Left renal cortex interstitium (tissue), 4 donors: ENCODE measurements around the gene PRKN. TPM values are rescaled to one million over a fixed set of nuclear protein-coding genes. Genes with fewer than 3 reads are reported as not detected.
A peak's percentile ranks its signal among the peaks of the same experiment; 100 is the strongest.
"Not testable (repeated sequence)": the region's sequence is repeated elsewhere in the genome, so short reads cannot be mapped to it uniquely, and the experiment has no call there.

ENCODE experiments used
- DNase-seq, 4 donors: peaks; one replicate each; pipeline ENCODE4 v3.0.0-alpha.2; 2013; ENCODE audit warnings: low read depth in 4 of 4, low spot score in 2 of 4, missing footprints in 1 of 4
- polyA plus RNA-seq, 4 donors: library from polyadenylated mRNA; unstranded; fragments of 120-200 nt; gene quantifications; one replicate each; pipeline ENCODE4 v1.2.1, GENCODE V29; 2013; ENCODE audit not compliant: insufficient read length in 4 of 4

PRKN gene
- polyA plus RNA-seq, 4 donors = 7.9 to 12.9 (median 9.1) TPM

- DNase-seq = no peak
Observed at GRCh38 chr6:161496941-161497340, 1230.6 kb downstream of the PRKN start.

DNA sequence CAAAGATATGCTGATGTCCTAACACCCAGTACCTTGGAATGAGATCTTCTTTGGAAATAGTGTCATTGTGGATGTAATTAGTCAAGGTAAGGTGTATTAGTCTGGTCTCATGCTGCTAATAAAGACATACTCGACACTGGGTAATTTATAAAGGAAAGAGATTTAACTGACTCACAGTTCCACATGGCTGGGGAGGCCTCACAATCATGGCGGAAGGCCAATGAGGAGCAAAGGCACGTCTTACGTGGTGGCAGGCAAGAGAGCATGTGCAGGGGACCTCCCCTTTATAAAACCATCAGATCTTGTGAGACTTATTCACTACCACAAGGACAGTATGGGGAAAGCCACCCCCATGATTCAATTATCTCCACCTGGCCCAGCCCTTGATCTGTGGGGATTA, 1231.3 kb downstream of the PRKN start:
- not testable (repeated sequence) for DNase-seq

- DNase-seq = no peak
Observed at GRCh38 chr6:161494566-161494965, 1233.0 kb downstream of the PRKN start.

DNA sequence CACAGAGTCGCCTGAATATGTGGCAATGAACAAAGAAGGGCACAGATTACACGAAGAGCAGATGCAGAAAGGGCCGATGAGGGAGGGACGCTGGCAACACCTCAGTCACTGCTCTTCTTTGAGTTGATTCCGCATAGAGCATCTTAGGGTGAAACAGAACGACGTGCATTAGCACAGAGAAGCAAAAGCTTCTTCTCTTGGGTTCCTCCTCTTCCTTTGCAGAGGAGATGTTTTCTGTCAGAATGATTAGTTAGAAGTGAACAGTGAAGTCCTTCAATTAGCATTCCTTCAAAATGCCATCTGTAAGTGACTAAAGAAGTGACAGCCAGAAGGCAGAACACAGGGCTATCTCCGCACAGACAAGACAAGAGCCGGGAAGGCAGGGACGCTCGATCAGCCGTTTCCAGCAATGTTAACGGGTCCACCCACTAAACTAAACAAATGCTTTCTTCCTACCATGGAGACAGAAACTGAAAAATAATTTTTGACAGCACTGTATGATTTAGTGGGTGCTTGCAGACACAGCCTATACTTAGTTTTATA, 1233.9 kb downstream of the PRKN start:
- no peak for DNase-seq

GRCh38 chr6:161489626-161490306, 1237.8 kb downstream of the PRKN start:
- DNase-seq = no peak

- no peak for DNase-seq
Observed at GRCh38 chr6:161487694-161488093, 1239.9 kb downstream of the PRKN start.

- DNase-seq = no peak
Observed at GRCh38 chr6:161487217-161487531, 1240.4 kb downstream of the PRKN start.

DNA sequence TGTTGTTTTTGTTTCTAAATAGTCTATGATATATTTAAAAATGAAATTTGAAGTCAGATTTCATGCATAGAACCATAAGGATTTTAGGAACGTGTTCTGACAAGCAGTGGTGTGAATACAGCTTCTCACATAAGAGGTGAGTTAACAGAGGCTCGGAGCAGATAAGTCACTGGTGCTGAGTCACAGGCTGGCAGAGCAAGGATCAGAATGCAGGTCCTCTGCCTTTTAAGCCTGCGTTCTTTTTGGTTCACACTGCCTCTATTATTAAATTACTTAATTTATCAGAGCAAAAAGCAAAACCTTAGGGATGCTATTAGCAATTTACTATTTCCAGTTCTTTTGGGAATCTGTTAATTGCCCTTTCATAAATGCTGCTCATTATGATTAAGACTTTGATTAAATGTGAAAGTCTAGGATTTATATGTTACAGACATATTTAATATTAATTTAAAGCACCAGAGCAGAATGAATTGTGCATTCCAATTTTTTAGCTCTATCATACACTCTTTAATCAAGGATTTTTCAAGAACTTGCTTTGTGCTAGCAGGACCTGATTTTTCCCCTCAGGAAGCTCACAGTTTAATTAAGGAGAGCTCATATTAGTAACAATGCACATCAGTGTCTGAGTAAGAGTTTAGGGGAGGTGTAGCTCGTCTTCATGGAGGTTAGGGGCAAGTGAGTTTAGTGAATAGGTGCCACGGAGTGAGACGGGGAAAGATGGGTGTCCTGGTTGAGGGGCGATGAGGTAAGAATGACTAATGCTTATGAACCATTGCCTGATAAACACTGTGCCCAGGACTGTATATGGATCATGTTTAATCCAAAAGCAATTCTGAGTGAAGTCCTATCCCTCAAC, 1241.0 kb downstream of the PRKN start:
- no peak for DNase-seq

GRCh38 chr6:161482517-161482858, 1245.1 kb downstream of the PRKN start:
- DNase-seq = peak in 3 of 4 donors; percentile 30 to 67 (median 44)

DNA sequence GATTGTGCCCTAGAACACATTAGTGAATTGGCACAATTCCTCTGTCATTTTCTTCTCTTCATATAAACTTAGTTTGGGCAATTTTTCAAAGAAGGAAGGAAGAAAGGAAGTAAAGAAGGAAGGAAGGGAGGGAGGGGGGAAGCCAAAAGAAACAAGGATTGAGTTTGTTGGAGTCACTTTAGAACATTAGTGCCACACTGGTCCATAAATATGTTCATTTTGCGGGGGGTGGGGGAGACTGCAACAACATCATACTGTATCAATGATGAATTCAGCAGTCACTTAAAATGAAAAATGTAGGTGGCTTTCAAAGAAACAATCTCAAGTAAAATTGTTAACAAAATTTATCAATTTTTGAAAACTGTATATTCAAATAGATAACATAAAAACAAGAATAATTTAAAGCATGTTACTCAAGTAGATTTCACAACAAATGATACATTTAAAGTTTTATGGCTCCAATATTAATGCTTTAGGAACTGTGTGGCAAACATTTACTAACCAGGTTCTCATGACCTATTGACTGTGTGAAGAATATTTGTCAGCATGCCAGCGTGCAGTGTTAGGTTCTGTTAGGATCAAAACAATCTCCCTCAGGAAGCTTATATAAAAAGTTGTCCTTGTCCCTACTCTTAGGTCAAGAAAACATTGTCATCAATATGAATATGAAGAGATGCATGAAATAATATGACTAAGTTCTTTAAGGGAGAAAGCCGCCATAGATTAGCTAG, 1245.6 kb downstream of the PRKN start:
- DNase-seq = no peak

DNA sequence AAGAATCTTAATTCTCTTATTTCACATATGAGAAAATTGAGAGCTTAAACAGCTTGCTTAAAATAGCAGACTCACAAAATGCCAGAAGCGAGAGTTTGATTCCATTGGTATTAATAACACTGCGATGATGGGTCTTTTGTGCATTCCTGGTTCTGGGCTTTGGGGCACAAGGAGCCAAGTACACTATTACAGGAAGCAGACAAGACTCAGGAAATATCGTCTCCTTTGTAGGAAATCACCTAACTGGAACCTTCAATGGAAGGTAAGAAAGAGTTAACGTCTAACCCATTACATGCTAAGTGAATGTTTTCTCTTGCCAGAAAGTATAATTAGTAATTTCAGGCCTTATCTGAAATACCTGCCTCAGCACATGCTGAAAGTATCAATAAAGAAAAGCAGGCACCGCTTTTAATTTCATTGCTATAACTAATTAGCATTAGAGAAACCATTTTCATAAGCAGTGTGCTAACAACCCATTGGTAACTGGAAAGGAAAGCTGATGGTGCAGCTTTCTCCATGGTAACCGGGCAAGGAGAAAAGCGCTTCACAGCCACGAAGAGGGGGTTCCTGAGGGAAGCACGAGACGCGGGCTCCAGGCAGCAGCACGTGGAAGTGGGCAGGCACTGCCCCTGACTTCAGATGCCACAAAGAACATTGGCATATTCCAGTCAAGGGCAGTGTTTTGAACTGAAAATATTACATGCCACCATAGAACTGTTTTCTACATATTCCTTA, 1247.0 kb downstream of the PRKN start:
- no peak for DNase-seq

GRCh38 chr6:161479376-161479775, 1248.2 kb downstream of the PRKN start:
- DNase-seq = no peak

DNA sequence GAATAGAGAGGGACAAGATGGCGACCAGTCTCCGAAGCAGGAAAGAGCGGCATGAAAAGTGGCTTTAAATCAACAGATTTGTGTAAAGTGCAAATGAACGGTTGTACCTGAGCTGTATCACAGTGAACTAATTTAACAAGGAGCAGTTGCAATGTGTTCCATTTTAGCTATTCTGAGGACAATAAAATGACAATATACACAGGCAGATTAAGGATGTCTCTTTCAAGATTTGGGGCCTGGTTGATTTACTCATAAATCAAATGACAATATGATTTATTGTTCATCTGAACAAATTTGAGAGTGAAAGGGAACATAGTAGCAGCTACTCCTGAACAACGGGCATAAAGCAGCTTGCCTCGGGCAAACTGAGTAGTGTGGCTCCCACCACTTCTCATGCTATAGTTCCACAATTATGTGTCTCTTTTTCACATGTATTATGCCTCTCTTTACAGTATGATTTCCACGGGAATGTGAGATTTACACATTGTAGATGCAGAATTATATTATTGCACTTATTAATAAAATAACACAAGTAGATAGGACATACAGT, 1249.6 kb downstream of the PRKN start:
- DNase-seq = no peak

DNA sequence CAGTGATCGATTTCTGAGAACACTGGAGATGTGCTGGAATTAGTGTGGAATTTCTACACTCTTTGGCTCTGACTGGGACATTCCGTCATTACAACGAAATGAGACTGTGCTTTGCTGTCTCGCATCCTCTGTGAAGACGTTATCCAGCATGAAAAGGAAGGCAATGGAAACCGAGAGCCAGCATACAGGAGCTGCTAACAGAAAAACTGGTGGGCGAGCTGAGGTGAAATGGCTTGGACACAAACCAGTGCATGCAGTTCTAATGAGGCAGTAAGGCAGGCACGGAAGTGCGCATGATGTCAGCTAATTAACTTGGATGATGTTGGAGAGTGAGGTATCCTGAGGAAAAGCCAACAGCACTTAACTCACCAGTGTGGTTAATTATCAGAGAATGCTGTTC, 1250.9 kb downstream of the PRKN start:
- no peak for DNase-seq

- DNase-seq = no peak
Observed at GRCh38 chr6:161465403-161465802, 1262.2 kb downstream of the PRKN start.

DNA sequence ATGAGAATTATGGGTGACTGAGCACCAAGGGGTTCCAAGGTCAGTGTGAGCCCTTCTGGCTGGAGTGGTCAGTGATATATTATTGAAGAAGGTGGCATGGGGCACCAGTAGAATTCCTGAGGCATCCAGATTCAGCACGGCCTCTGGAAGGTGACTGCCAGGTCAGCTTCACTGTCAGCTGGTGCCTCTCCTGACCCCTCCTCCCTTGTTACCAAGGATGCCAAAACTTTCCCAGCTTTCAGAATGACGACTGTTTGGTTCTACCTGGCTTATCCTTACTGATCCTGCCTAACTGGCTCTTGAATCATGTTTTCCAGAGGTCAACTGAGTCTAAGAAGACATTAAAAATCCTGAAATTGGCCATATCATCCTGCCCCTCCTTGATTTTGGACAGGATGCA, 1264.5 kb downstream of the PRKN start:
- DNase-seq = no peak

- DNase-seq = no peak
Observed at GRCh38 chr6:161462148-161462547, 1265.4 kb downstream of the PRKN start.

DNA sequence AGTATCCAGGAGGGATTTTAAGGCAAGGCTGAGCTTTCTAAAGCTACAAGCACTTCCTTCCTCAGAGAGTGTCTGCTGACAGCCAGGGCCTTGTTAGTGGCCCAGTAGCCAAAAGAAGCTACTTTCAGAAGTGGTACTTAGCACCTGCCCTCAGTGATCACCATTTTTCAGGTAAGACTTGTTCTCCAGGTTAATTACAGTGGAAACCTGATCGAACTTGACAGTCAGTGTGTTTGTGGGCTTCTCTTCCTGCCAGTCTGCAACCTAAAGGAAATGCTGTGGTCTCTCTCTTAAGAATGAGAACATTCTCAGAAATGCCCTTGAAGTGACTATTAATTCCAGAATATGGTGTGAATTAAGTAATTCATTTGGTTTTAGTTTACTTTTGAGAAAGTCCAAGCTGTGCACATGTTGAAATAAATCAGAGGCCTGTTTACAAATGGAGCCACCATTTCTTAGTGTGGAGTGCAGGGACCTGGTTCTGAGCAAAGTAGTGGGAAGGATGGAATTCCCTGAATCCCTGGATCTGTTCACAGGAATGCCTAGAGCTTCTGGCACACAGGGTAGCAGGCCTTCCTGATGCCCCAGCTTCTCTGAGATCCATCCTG, 1268.5 kb downstream of the PRKN start:
- DNase-seq = no peak

GRCh38 chr6:161458201-161458951, 1269.2 kb downstream of the PRKN start:
- DNase-seq = no peak
